K562 (cell line): ENCODE data around the gene FBLIM1. TPM values are rescaled to one million over a fixed set of nuclear protein-coding genes. Genes with fewer than 3 reads are reported as not detected.

Experiments
- FOXJ2 ChIP-seq: fragments of 200-800 bp; sonication (Bioruptor generic); IDR thresholded peaks from 2 replicates; pipeline ENCODE4 v1.6.1; 2016; ENCODE audit warnings: missing genetic modification characterization, missing compliant biosample characterization
- MBD1 ChIP-seq: fragments of 250-450 bp; sonication (Bioruptor Pico); IDR thresholded peaks from 2 replicates; pipeline ENCODE4 v1.8.0; 2022; ENCODE audit warnings: inconsistent platforms
- PCBP1 ChIP-seq: fragments of 200-400 bp; formaldehyde crosslinking; IDR thresholded peaks from 2 replicates; pipeline ENCODE4 v1.6.1; 2018; ENCODE audit warnings: mild to moderate bottlenecking, low read depth, low read length; ENCODE audit not compliant: poor library complexity, severe bottlenecking
- PPARD ChIP-seq: fragments of 250-450 bp; sonication (Bioruptor Pico); IDR thresholded peaks from 2 replicates; pipeline ENCODE4 v1.8.0; 2022; ENCODE audit warnings: inconsistent platforms, mild to moderate bottlenecking, moderate library complexity
- PRMT5 ChIP-seq: sonication (generic); formaldehyde crosslinking; IDR thresholded peaks from 2 replicates; pipeline ENCODE4 v1.5.0; 2020; ENCODE audit warnings: missing genetic modification reagents
- PTBP1 ChIP-seq: fragments of 200-400 bp; formaldehyde crosslinking; IDR thresholded peaks from 2 replicates; pipeline ENCODE4 v1.6.1; 2017; ENCODE audit warnings: low read depth, low read length
- SP1 ChIP-seq: sonication (generic); formaldehyde crosslinking; IDR thresholded peaks from 2 replicates; pipeline ENCODE4 v1.8.1; 2022; ENCODE audit warnings: mild to moderate bottlenecking, missing genetic modification reagents
- STAT6 ChIP-seq: sonication (generic); formaldehyde crosslinking; IDR thresholded peaks from 2 replicates; pipeline ENCODE4 v1.8.1; 2023; ENCODE audit warnings: mild to moderate bottlenecking, missing genetic modification reagents
- TSC22D4 ChIP-seq: fragments of 450-650 bp; IDR thresholded peaks from 2 replicates; pipeline ENCODE4 v1.6.1; 2016; ENCODE audit warnings: missing genetic modification characterization, missing biosample characterization, control low read depth
- ZNF609 ChIP-seq: sonication (generic); formaldehyde crosslinking; IDR thresholded peaks from 2 replicates; pipeline ENCODE4 v1.8.1; 2023; ENCODE audit warnings: missing genetic modification reagents, mild to moderate bottlenecking, borderline replicate concordance
- polyA plus RNA-seq, 8 experiments: library from polyadenylated mRNA; depleted of rRNA in 4 of 8; stranded (reverse) in 5 of 8; unstranded in 3 of 8; fragments of >200 nt; fragmentation: Nextera tagmentation in 2 of 8; fragmentation: Illumina TruSeq in 1 of 8; extraction: Ambion mirVana in 2 of 8; extraction: Trizol in 1 of 8; gene quantifications; 2 replicates each; pipeline versions ENCODE4 v1.2.1 to v1.2.3, GENCODE V29; 2011 to 2014; ENCODE audit warnings: inconsistent platforms in 1 of 8, missing spikeins in 1 of 8
- total RNA-seq, 7 experiments: library from RNA; depleted of rRNA in 6 of 7; stranded (reverse); fragments of >200 nt in 6 of 7; fragmentation: Illumina TruSeq in 2 of 7; extraction: Trizol in 2 of 7; gene quantifications; 2 replicates each; pipeline versions ENCODE4 v1.2.1 to v1.2.3, GENCODE V29; 2011 to 2021; ENCODE audit warnings: low replicate concordance in 1 of 7

The FBLIM1 gene
- total and polyA plus RNA-seq, 9 of the 15 experiments (the other 6 are each of a cell fraction or from before 2014, with no cell fraction given), result 0.14 to 0.24 TPM; not detected in 7

- TF ChIP-seq MBD1 (CRISPR knock-in tag) (no peak), PCBP1 (no peak), PPARD (CRISPR knock-in tag) (no peak), ZNF609 (CRISPR knock-in tag) (no peak), FOXJ2 (no peak), SP1 (no peak), PTBP1 (no peak), TSC22D4 (tag) (no peak), PRMT5 (CRISPR knock-in tag) (no peak), STAT6 (CRISPR knock-in tag) (no peak)
Measured at GRCh38 chr1:15785683-15786082, 27.1 kb downstream of the FBLIM1 start (continued).
